ENCODE data around the gene GNAO1.

The GNAO1 gene

GRCh38 chr16:56337131-56337857 is 146.0 kb downstream of the GNAO1 start:
- no peak for DNase-seq

- no peak for DNase-seq
These were observed 146.6 kb downstream of the GNAO1 start for GRCh38 chr16:56337858-56338325.

- no peak for DNase-seq
These were observed 147.5 kb downstream of the GNAO1 start for GRCh38 chr16:56338566-56339318.

- no peak for DNase-seq
These were observed 148.3 kb downstream of the GNAO1 start for GRCh38 chr16:56339431-56340195.

GRCh38 chr16:56340416-56340815 is 149.1 kb downstream of the GNAO1 start:
- no peak for DNase-seq

GRCh38 chr16:56340864-56341365 is 149.6 kb downstream of the GNAO1 start:
- no peak for DNase-seq

- DNase-seq, result no peak
These were observed 150.5 kb downstream of the GNAO1 start for GRCh38 chr16:56341656-56342399.

- no peak for DNase-seq
These were observed 152.6 kb downstream of the GNAO1 start for GRCh38 chr16:56343661-56344517.

- no peak for DNase-seq
These were observed 153.5 kb downstream of the GNAO1 start for GRCh38 chr16:56344518-56345405.

GRCh38 chr16:56345406-56346050 is 154.2 kb downstream of the GNAO1 start:
- no peak for DNase-seq

GRCh38 chr16:56346131-56346890 is 155.0 kb downstream of the GNAO1 start:
- DNase-seq, result no peak

- DNase-seq, result no peak
These were observed 155.9 kb downstream of the GNAO1 start for GRCh38 chr16:56347166-56347565.

- no peak for DNase-seq
These were observed 156.4 kb downstream of the GNAO1 start for GRCh38 chr16:56347670-56348069.

- DNase-seq, result no peak
These were observed 157.1 kb downstream of the GNAO1 start for GRCh38 chr16:56348168-56349085.

GRCh38 chr16:56349086-56349415 is 157.8 kb downstream of the GNAO1 start:
- DNase-seq, result no peak

GRCh38 chr16:56349711-56350161 is 158.4 kb downstream of the GNAO1 start:
- no peak for DNase-seq

- DNase-seq, result no peak
These were observed 159.5 kb downstream of the GNAO1 start for GRCh38 chr16:56350491-56351405.
